SU-DHL-6 (cell line): ENCODE measurements around the gene FBXO5.
"Not testable (repeated sequence)": the region's sequence is repeated elsewhere in the genome, so short reads cannot be mapped to it uniquely, and the experiment has no call there.

Source experiments
- H2AFZ ChIP-seq: fragments of 200-600 bp; sonication (generic); 2 replicates; pipeline ENCODE4 v1.6.1; 2014; ENCODE audit warnings: low read depth, mild to moderate bottlenecking, moderate library complexity, mixed read lengths, antibody characterized with exemption, low read length; ENCODE audit not compliant: severe bottlenecking
- H3F3A ChIP-seq: fragments of 200-600 bp; shearing (Covaris generic); 2 replicates; pipeline ENCODE4 v1.6.0; 2016; ENCODE audit warnings: antibody characterized with exemption, mild to moderate bottlenecking; ENCODE audit not compliant: insufficient read depth
- H3K27ac ChIP-seq: fragments of 200-600 bp; sonication (generic); 2 replicates; pipeline ENCODE4 v1.5.1; 2016; ENCODE audit warnings: low read depth, mild to moderate bottlenecking, low read length, moderate library complexity, mixed read lengths
- H3K27me3 ChIP-seq: fragments of 200-600 bp; sonication (generic), shearing (Covaris generic); 2 replicates; pipeline ENCODE4 v1.6.0; 2014; ENCODE audit warnings: mild to moderate bottlenecking, low read length
- H3K36me3 ChIP-seq: fragments of 200-600 bp; sonication (generic); 2 replicates; pipeline ENCODE4 v1.6.1; 2014; ENCODE audit warnings: mild to moderate bottlenecking, low read length, mixed read lengths
- H3K4me2 ChIP-seq: fragments of 300-600, 200-600 bp; shearing (Covaris generic), sonication (generic); 2 replicates; pipeline ENCODE4 v1.6.0; 2014; ENCODE audit warnings: low read length, low read depth, mild to moderate bottlenecking; ENCODE audit not compliant: poor library complexity, severe bottlenecking
- H3K4me3 ChIP-seq: fragments of 200-600 bp; sonication (generic); 2 replicates; pipeline ENCODE4 v1.5.1; 2014; ENCODE audit warnings: antibody characterized with exemption, low read length, mild to moderate bottlenecking, mixed read lengths; ENCODE audit not compliant: insufficient read depth, poor library complexity, severe bottlenecking
- H3K79me2 ChIP-seq: fragments of 200-600 bp; sonication (generic); 2 replicates; pipeline ENCODE4 v1.6.1; 2014; ENCODE audit warnings: mild to moderate bottlenecking, low read length, moderate library complexity; ENCODE audit not compliant: insufficient read depth
- H3K9ac ChIP-seq: fragments of 200-600 bp; sonication (generic); 2 replicates; pipeline ENCODE4 v1.7.0; 2014; ENCODE audit warnings: mild to moderate bottlenecking, low read length
- H3K9me2 ChIP-seq: fragments of 200-600 bp; sonication (generic); replicated peaks from 2 replicates; pipeline ENCODE4 v1.6.1; 2014; ENCODE audit warnings: low read length; ENCODE audit not compliant: insufficient read depth
- H3K9me3 ChIP-seq: fragments of 200-600 bp; sonication (generic); 2 replicates; pipeline ENCODE4 v1.6.1; 2014; ENCODE audit warnings: low read length, mixed read lengths; ENCODE audit not compliant: insufficient read depth
- H4K20me1 ChIP-seq: fragments of 200-600 bp; sonication (generic); 2 replicates; pipeline ENCODE4 v1.6.1; 2014; ENCODE audit warnings: low read depth, mild to moderate bottlenecking, antibody characterized with exemption, low read length, moderate library complexity, mixed read lengths
- CTCF ChIP-seq: fragments of 200-600 bp; sonication (generic); IDR thresholded peaks from one replicate; pipeline ENCODE4 v1.5.1; 2017; ENCODE audit warnings: antibody characterized with exemption, mild to moderate bottlenecking, low read length, moderate library complexity; ENCODE audit not compliant: insufficient read depth, poor library complexity, severe bottlenecking
- EZH2phosphoT487 ChIP-seq: fragments of 200-600 bp; sonication (generic), shearing (Covaris generic); conservative IDR thresholded peaks from 2 replicates; pipeline ENCODE4 v1.6.1; 2018; ENCODE audit warnings: mild to moderate bottlenecking, antibody characterized with exemption, low read length, moderate library complexity, mixed read lengths

The FBXO5 gene

GRCh38 chr6:152993847-152994246 is 11.0 kb upstream of the FBXO5 start:
- TF ChIP-seq EZH2phosphoT487 (no peak), CTCF (no peak)
- Histone ChIP-seq H3K79me2 (peaks cover 91% of the 10 kb centered on the region), H3K9ac (no peak overlapping the region), H3K4me2 (no peak overlapping the region), H3K9me2 (no peaks in the 10 kb centered on the region), H3K9me3 (no peaks in the 10 kb centered on the region), H3K4me3 (no peak overlapping the region), H3K36me3 (peaks cover 59% of the 10 kb centered on the region), H3K27me3 (no peaks in the 10 kb centered on the region), H3K27ac (no peak overlapping the region), H2AFZ (no peak overlapping the region), H3F3A (peaks cover 14% of the 10 kb centered on the region; the same call in 1 of the 2 replicates), H4K20me1 (peaks cover 20% of the 10 kb centered on the region; the same call in 1 of the 2 replicates)

GRCh38 chr6:152993431-152993830 is 10.6 kb upstream of the FBXO5 start:
- peaks cover 87% of the 10 kb centered on the region for H3K79me2 ChIP-seq
- TF ChIP-seq EZH2phosphoT487 = no peak
- no peak for TF ChIP-seq CTCF
- H3F3A ChIP-seq = peaks cover 14% of the 10 kb centered on the region; the same call in 1 of the 2 replicates

GRCh38 chr6:152986978-152987377 is 4.1 kb upstream of the FBXO5 start:
- Histone ChIP-seq H4K20me1 (peaks cover 5% of the 10 kb centered on the region), H3K9me2 (no peaks in the 10 kb centered on the region), H3K9ac (no peak overlapping the region), H3K79me2 (peaks cover 69% of the 10 kb centered on the region), H3K4me3 (no peak overlapping the region), H3F3A (peaks cover 15% of the 10 kb centered on the region), H2AFZ (no peak overlapping the region), H3K4me2 (peak overlapping the region; percentile 24), H3K9me3 (no peaks in the 10 kb centered on the region), H3K27ac (no peak overlapping the region), H3K36me3 (peaks cover 7% of the 10 kb centered on the region; the same call in 1 of the 2 replicates), H3K27me3 (no peaks in the 10 kb centered on the region)
- TF ChIP-seq CTCF = no peak
- TF ChIP-seq EZH2phosphoT487 = no peak

More at GRCh38 chr6:152993431-152993830, 10.6 kb upstream of the FBXO5 start:
- Histone ChIP-seq H3K4me3 (no peak overlapping the region), H3K27me3 (no peaks in the 10 kb centered on the region), H3K27ac (no peak overlapping the region), H3K9ac (no peak overlapping the region), H3K9me3 (no peaks in the 10 kb centered on the region), H4K20me1 (peaks cover 20% of the 10 kb centered on the region; the same call in 1 of the 2 replicates), H2AFZ (no peak overlapping the region), H3K9me2 (no peaks in the 10 kb centered on the region), H3K36me3 (peaks cover 55% of the 10 kb centered on the region), H3K4me2 (no peak overlapping the region)

- Histone ChIP-seq H3K36me3 (peaks cover 15% of the 10 kb centered on the region), H3K4me2 (peak overlapping the region; percentile 98), H3K79me2 (peaks cover 69% of the 10 kb centered on the region), H3K4me3 (peak overlapping the region; percentile 96), H3K9ac (peak overlapping the region; percentile 100), H4K20me1 (peaks cover 14% of the 10 kb centered on the region), H3K27ac (peak overlapping the region; percentile 95)
- not testable (repeated sequence) for H2AFZ ChIP-seq, H3F3A ChIP-seq, H3K9me2 ChIP-seq, H3K27me3 ChIP-seq, H3K9me3 ChIP-seq
These were observed 2.5 kb upstream of the FBXO5 start for GRCh38 chr6:152985300-152985699.
